Fibroblast of lung (primary cell): ENCODE results near the gene SLC2A5.

Experiments used
- EZH2 ChIP-seq: IDR thresholded peaks from 2 replicates; pipeline ENCODE4 v1.5.1; 2012; ENCODE audit warnings: low read length, control low read depth, mild to moderate bottlenecking; ENCODE audit errors: missing control alignments
- TF ChIP-seq, protein P1 (sequence below), 2 donors: IDR thresholded peaks in 1 of 2; conservative IDR thresholded peaks in 1 of 2; 1 replicate in 1 of 2; 2 replicates in 1 of 2; pipeline ENCODE4 v1.5.1; 2011 to 2012; ENCODE audit warnings: low read length in 2 of 2, control low read depth in 1 of 2, inconsistent platforms in 1 of 2, low read depth in 1 of 2, mild to moderate bottlenecking in 1 of 2

DNA sequence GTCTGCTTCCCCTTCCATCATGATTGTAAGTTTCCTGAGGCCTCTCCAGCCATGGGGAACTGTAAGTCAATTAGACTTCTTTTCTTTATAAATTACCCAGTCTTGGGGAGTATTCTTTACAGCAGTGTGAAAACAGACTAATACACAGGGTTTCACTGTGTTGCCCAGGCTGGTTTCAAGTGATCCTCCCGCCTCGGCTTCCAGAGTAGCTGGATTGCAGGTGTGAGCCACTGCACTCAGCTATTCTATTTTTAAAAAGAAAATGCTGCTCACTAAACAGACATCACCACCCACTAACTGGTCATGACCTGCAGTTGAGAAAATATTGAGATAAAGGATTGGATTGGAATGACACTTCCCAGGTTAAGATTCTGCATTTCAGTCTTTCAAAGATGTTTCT is 22.4 kb downstream of the SLC2A5 start:
- TF ChIP-seq, protein P1, sequence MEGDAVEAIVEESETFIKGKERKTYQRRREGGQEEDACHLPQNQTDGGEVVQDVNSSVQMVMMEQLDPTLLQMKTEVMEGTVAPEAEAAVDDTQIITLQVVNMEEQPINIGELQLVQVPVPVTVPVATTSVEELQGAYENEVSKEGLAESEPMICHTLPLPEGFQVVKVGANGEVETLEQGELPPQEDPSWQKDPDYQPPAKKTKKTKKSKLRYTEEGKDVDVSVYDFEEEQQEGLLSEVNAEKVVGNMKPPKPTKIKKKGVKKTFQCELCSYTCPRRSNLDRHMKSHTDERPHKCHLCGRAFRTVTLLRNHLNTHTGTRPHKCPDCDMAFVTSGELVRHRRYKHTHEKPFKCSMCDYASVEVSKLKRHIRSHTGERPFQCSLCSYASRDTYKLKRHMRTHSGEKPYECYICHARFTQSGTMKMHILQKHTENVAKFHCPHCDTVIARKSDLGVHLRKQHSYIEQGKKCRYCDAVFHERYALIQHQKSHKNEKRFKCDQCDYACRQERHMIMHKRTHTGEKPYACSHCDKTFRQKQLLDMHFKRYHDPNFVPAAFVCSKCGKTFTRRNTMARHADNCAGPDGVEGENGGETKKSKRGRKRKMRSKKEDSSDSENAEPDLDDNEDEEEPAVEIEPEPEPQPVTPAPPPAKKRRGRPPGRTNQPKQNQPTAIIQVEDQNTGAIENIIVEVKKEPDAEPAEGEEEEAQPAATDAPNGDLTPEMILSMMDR (conservative IDR thresholded peaks at IDR 0.05 in 1 of 2, IDR thresholded peaks at IDR 0.05 in 1 of 2; ENCODE audit: low read depth in 1 of 2, low read length in 2 of 2) = no peak
- TF ChIP-seq EZH2 = no peak
